GM12801 (cell line): ENCODE data around the gene PPP1R7.

Source experiments
- CTCF ChIP-seq: IDR thresholded peaks from one replicate; pipeline ENCODE4 v1.5.1; 2011; ENCODE audit warnings: control low read depth; ENCODE audit not compliant: insufficient read length; ENCODE audit errors: extremely low read depth

PPP1R7 gene

GRCh38 chr2:241137276-241138190, 12.7 kb upstream of the PPP1R7 start:
- no peak for TF ChIP-seq CTCF

- TF ChIP-seq CTCF = no peak
These were observed 11.8 kb upstream of the PPP1R7 start for GRCh38 chr2:241138471-241138870.

- TF ChIP-seq CTCF = no peak
These were observed 10.5 kb upstream of the PPP1R7 start for GRCh38 chr2:241139531-241140444.

- no peak for TF ChIP-seq CTCF
These were observed 9.8 kb upstream of the PPP1R7 start for GRCh38 chr2:241140445-241140840.

GRCh38 chr2:241141214-241141770, 9.0 kb upstream of the PPP1R7 start:
- no peak for TF ChIP-seq CTCF

- TF ChIP-seq CTCF = no peak
These were observed 8.2 kb upstream of the PPP1R7 start for GRCh38 chr2:241142063-241142462.

GRCh38 chr2:241142593-241142992, 7.7 kb upstream of the PPP1R7 start:
- no peak for TF ChIP-seq CTCF
